ENCODE measurements around the gene ATP8B1. TPM values are rescaled to one million over a fixed set of nuclear protein-coding genes. Genes with fewer than 3 reads are reported as not detected.
A peak's percentile ranks its signal among the peaks of the same experiment; 100 is the strongest.

ATP8B1 gene
- total RNA-seq, 3 donors from 2014 or later, result 175 to 406 (median 316) TPM

GRCh38 chr18:57762686-57763085 lies 40.4 kb downstream of the ATP8B1 start:
- no peak overlapping the region for H3K4me3 ChIP-seq
- intact Hi-C loops (cut with DNase I, micrococcal nuclease), result no loop called here
- DNase-seq, result no peak
- ATAC-seq, result peak; percentile 59
- no peaks in the 10 kb centered on the region for H3K9me3 ChIP-seq
- no peak for TF ChIP-seq CTCF (IDR thresholded peaks at IDR 0.05)
- peaks cover 17% of the 10 kb centered on the region for H3K4me1 ChIP-seq (ENCODE audit: low read depth)
- H3K36me3 ChIP-seq (ENCODE audit: low read depth), result no peaks in the 10 kb centered on the region

GRCh38 chr18:57759650-57760049 lies 43.5 kb downstream of the ATP8B1 start:
- Histone ChIP-seq H3K36me3 (ENCODE audit: low read depth) (no peaks in the 10 kb centered on the region), H3K4me3 (no peak overlapping the region), H3K4me1 (ENCODE audit: low read depth) (peaks cover 19% of the 10 kb centered on the region), H3K9me3 (no peaks in the 10 kb centered on the region)
- ATAC-seq (peak; percentile 80), DNase-seq (no peak)
- TF ChIP-seq CTCF (IDR thresholded peaks at IDR 0.05), result no peak
- intact Hi-C loops (cut with DNase I, micrococcal nuclease), result no loop called here

GRCh38 chr18:57755473-57756067 lies 47.5 kb downstream of the ATP8B1 start:
- no peak for DNase-seq
- no peaks in the 10 kb centered on the region for H3K9me3 ChIP-seq
- H3K4me3 ChIP-seq, result no peak overlapping the region
- TF ChIP-seq CTCF (IDR thresholded peaks at IDR 0.05), result no peak
- peaks cover 27% of the 10 kb centered on the region for H3K4me1 ChIP-seq (ENCODE audit: low read depth)
- H3K36me3 ChIP-seq (ENCODE audit: low read depth), result no peaks in the 10 kb centered on the region
- ATAC-seq, result no peak
- intact Hi-C loops (cut with DNase I, micrococcal nuclease), result no loop called here

GRCh38 chr18:57754577-57755338 lies 48.4 kb downstream of the ATP8B1 start:
- no peak for ATAC-seq
- no peaks in the 10 kb centered on the region for H3K36me3 ChIP-seq (ENCODE audit: low read depth)
- DNase-seq, result no peak
- intact Hi-C loops (cut with DNase I, micrococcal nuclease), result no loop called here
- no peak for TF ChIP-seq CTCF (IDR thresholded peaks at IDR 0.05)
- H3K4me3 ChIP-seq, result no peak overlapping the region
- H3K9me3 ChIP-seq, result no peaks in the 10 kb centered on the region
- H3K4me1 ChIP-seq (ENCODE audit: low read depth), result peaks cover 32% of the 10 kb centered on the region

- no peak for TF ChIP-seq CTCF (IDR thresholded peaks at IDR 0.05)
- intact Hi-C loops (cut with DNase I, micrococcal nuclease), result no loop called here
- no peak for ATAC-seq
- no peaks in the 10 kb centered on the region for H3K36me3 ChIP-seq (ENCODE audit: low read depth)
- H3K4me3 ChIP-seq, result no peak overlapping the region
- H3K9me3 ChIP-seq, result no peaks in the 10 kb centered on the region
- DNase-seq, result no peak
- H3K4me1 ChIP-seq (ENCODE audit: low read depth), result peaks cover 43% of the 10 kb centered on the region
These were observed 50.1 kb downstream of the ATP8B1 start for GRCh38 chr18:57753063-57753462.

All from mucosa of descending colon (tissue), 3 donors.